GOT3 (cell line): ENCODE data around the gene GPRC5C.

Experiments
- DNase-seq: peaks from one replicate; lab custom pipeline; 2025; ENCODE audit warnings: mixed read lengths; lab: John Stamatoyannopoulos, UW

GPRC5C gene

DNA sequence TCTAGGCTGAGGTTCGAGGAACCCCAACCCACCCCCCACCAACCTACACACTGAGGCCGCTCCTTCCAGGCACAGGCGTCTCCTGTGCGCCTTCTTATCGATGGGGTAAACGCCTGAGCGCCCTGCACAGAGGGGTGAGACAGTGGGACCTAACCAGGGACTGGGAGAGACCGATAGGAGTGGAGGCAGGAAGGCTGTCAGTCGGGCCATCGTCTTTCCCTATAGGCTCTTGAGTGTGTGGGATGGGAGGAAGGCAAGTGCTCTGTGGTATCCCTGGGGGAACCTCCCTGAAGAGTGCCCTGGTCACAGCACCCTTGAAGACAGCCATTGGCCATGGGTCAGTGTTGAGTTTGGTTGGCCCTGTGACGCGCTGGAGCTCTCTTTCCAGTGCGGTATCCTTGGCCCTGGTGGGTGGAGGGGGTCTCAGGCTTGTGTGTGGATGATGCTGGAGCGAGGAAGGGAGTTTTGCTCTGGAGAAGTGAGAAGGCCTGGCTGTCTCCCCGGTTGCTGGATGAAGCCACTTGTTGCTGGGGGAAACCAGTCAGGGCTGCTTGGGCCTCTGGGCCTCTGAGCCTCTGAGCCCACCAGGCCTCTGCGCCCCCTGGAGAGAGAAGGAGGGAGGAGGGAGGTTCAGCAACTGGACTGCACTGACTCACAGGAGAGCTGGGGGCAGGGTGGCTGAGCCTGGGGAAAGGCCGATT lies 1.7 kb downstream of the GPRC5C start:
- DNase-seq: no peak

DNA sequence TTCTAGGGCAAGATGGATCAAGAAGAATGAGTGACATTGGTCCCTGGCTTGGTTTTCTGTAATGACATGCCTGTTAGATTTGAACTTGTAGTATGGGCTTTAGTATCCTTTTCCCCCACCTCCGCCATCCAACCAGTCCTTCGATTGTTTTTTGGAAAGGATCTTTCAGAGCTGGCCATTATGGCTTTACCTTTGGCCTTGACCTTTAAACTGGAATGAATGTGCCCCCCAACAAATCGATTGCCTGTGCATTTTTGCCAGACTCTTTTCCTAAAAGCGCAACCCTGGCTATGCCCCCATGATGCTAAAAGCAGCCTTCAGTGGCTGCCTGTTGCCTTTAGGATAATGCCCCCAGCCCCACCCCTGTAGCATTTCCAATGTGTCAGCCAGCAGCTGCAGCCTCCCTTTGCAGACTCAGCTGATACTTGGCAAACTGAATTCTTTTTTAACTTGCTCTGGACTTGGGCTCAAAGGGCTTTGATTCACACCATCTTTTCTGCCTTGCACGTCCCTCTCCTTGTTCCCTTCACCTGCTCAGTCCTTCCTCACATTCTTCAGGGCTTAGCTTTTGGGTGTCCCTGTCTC lies 4.0 kb downstream of the GPRC5C start:
- no peak for DNase-seq

DNA sequence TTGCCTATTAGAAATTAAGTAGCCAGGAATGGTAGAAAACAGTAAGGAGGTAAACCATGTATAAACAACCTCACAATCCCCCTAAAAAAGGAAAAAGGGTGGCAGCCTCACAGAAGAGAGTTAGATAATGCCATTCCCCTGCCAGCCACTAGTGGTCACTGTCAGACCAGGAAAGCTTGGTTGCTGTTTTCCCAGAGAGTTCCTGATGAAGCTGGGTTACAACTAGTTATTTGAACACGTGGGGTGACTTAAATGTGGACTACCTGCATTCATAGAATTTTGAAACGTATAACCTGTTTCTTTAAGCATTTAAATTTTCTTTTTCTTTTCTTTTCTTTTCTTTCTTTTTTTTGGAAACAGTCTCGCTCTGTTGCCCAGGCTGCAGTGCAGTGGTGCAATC lies 5.8 kb downstream of the GPRC5C start:
- DNase-seq: no peak

DNA sequence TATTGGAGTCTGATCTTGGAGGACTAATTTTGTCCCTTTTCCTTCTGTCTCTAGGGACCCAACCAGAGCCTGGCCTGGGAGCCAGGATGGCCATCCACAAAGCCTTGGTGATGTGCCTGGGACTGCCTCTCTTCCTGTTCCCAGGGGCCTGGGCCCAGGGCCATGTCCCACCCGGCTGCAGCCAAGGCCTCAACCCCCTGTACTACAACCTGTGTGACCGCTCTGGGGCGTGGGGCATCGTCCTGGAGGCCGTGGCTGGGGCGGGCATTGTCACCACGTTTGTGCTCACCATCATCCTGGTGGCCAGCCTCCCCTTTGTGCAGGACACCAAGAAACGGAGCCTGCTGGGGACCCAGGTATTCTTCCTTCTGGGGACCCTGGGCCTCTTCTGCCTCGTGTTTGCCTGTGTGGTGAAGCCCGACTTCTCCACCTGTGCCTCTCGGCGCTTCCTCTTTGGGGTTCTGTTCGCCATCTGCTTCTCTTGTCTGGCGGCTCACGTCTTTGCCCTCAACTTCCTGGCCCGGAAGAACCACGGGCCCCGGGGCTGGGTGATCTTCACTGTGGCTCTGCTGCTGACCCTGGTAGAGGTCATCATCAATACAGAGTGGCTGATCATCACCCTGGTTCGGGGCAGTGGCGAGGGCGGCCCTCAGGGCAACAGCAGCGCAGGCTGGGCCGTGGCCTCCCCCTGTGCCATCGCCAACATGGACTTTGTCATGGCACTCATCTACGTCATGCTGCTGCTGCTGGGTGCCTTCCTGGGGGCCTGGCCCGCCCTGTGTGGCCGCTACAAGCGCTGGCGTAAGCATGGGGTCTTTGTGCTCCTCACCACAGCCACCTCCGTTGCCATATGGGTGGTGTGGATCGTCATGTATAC lies 8.0 kb downstream of the GPRC5C start:
- DNase-seq: no peak

GRCh38 chr17:74441537-74441936 lies 9.6 kb downstream of the GPRC5C start:
- no peak for DNase-seq

DNA sequence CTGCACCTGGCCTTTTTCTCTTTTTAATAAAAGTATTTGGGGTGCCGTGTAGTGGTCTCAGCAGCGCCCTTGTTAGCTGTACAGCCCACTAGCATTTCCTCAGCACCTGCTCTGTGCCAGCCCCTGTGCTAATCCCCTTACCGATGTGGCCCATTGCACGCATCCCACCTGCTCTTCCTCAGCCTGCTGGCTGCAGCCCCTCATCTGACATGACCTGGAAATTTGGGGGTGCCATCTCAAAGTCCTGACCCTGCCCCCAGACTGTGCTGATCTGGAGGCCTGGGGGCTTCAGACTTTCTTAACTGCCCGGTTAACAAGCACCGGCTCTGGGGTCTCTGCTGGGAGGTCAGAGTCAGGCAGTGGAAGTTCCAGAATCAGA lies 10.4 kb downstream of the GPRC5C start:
- DNase-seq: no peak

DNA sequence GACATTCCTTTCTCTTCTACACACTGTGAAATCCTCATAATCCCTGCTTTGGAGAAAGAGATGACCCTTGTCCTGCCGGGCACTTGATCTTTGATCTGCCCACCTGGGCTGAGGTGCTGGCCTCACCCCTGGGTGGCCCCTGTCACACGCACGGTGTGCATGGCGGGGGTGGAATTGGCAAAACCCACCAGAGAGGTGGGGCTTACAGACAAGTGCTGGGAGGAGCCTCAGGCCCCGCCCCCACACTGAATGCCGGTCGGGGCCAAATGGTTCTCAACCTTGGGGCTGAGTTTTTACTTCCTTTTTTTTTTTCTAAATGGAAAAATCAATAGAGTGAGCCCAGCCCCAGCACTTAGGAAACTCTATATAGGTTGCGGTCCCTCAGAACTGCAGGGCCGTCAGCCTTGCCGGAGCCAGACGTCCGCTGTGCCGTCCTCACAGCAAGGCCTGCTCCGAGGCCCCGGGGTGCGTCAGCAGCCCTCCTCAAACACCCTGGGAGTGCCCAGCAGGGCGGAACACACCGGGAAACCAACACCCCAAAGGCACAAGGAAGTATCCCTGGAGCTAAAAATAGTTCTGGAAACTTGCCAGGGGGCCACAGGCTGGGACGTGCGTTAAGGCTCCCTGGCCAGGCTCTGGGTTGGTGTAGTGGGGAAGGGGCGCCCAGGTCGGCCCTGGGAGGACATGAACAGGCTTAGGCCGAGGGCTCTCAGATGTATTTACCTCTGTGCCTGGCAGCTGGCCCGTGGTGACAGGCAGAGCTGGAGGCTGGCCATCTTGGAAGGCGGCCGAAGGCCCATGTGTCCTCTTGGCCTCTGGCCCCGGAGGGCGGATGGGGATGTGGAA lies 11.0 kb downstream of the GPRC5C start:
- DNase-seq: no peak

DNA sequence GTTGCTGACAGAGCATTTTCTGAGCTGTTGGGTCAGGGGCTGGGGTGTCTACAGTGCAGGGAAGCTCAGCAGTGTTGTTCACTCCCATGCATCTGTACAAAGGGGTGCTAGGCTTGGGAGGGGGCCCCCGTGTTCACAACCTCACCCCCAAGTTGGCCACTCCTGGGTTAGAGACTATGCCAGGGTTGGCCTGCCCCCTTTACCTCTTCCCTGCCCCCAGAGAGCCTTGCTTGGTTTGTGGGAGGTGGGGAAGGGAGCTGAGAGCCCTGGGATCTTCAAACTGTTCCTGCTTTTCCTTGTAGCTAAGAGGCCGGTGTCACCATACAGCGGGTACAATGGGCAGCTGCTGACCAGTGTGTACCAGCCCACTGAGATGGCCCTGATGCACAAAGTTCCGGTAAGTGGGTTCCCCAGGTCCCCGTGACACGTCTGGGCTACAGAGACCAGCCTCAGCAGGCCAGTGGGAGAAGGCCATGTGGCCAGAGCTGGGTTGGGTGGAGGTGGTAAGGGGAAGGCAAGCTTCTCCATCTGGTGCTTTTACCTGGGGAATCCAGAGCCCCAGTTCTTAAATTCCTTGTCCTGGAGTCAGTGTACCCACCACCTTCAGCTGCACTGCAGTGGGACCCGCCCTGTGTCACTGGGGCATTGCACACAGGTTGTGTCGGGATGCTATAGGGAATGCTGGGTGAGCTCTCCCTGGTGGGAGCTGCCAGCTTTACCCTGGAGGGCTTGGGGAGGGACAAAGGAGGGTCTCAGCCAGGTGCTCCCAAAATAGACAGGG lies 11.8 kb downstream of the GPRC5C start:
- no peak for DNase-seq

DNA sequence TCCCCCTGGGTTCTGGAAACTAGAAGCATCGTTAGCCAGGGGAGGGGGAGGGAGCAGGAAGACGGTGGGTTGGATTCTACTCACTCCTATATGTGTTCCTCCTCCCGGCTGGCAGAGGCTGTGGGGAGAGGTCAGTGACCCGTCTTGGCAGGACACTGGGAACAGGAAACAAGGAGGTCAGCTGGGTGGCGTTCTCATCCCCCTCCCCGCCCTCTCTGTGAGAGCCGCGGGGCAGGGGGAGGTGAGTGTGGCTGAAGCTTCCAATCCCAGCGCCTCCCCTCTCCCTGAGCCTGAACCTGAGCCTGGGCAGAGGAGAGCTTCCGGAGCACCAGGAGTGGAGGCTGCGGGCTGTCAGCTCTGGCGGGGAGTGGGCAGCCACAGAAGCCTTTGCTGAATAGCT lies 12.5 kb downstream of the GPRC5C start:
- DNase-seq: no peak

- DNase-seq: no peak
These were observed 13.3 kb downstream of the GPRC5C start for GRCh38 chr17:74445158-74445557.

DNA sequence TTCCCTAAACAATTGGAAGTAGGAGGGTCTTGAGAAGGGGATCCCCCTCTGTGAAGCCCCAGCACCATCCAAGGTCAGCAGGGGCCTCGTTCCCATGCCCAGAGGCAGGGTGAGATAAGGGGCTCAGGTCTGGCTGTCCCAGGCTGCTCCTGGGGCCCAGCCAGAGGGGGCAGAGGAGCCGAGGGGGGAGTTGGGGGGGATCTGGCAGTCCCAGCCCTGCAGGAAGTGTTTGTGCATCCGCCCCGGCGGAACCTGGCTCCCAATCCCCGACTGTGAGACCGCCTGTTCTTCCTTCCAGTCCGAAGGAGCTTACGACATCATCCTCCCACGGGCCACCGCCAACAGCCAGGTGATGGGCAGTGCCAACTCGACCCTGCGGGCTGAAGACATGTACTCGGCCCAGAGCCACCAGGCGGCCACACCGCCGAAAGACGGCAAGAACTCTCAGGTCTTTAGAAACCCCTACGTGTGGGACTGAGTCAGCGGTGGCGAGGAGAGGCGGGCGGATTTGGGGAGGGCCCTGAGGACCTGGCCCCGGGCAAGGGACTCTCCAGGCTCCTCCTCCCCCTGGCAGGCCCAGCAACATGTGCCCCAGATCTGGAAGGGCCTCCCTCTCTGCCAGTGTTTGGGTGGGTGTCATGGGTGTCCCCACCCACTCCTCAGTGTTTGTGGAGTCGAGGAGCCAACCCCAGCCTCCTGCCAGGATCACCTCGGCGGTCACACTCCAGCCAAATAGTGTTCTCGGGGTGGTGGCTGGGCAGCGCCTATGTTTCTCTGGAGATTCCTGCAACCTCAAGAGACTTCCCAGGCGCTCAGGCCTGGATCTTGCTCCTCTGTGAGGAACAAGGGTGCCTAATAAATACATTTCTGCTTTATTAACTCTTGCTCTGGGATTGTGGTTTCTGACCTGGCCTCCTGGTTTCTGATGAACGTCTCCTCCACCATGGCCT lies 14.9 kb downstream of the GPRC5C start:
- DNase-seq: no peak

DNA sequence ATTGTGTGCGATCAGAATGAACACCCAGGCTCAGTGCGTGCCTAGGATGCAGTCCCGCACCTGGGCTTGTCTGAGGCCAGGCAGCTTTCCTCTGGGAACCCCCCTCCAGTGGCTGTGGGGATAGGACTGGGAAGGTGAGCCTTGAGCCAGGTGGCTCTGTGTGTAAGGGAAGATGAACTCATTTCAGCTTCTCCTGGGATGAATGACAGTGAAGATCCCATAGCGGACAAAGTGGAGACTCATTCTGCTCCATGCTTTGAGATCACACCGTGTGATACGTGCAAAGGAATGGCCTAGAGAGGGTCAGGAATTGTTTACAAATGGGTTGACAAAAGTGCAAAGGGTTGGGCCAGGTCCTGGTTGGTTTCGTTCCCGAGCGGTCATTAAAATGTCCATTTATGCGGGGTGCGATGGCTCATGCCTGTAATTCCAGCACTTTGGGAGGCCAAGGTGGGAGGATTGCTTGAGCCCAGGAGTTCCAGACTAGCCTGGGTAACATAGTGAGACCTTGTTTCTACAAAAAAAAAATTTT lies 15.8 kb downstream of the GPRC5C start:
- DNase-seq: no peak

DNA sequence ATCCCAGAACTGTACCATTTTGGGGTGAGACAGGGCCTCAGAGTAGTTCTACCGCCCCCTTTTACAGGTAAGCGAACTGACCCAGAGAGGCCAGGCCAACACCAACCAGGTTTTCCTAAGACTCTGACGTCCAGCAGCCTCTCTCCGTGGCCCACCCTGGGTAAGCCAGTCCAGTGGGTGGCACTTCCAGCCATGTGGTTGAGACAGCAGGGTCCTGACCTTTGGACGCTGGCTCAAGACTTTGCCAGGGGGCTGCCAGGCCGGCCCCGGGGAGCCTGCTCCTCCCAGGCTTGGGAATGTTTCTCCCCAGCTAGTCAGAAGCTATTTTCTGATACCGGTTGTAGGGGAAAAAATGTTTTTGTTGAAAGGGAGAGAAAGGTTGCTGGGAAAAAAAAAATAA lies 16.9 kb downstream of the GPRC5C start:
- no peak for DNase-seq

DNA sequence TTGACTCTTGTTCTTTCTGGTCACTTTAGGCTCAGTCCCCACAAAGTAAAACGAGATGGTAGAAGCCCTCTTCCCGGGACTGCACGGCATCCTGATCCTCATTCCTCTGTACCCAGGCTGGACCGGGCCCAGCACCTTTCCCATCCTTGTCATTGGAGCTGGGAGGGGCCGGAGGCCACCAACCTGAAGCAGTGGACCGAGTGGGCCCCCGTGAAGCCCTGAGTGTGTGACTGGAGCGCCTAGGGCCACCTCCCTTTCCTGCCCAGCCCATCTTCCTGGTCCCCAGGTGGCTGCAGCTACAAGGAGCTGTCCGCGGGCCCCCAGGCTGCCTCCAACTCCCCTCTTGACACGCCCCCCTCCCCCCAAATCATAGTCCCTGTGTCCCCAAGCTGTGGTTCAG lies 17.4 kb downstream of the GPRC5C start:
- no peak for DNase-seq

DNA sequence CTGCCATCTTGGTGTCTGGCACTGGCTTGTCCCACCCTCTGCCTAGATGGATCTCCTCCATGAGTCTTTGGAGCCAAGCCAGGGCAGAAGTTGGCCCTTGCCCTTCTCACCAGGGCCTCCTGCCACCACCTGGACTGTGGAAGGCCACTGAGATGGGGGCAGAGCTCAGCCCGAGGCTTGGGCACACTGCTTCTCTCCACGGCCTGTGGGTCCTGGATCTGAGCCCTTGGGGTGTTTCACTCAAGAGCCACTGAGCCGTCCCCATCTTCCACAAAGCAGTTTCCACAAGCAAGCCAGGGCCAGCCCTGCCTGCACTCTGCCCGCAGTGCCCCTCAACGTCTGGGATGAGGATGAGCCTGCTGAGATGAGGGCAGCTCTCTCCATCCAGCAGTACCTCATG lies 17.9 kb downstream of the GPRC5C start:
- DNase-seq: no peak

DNA sequence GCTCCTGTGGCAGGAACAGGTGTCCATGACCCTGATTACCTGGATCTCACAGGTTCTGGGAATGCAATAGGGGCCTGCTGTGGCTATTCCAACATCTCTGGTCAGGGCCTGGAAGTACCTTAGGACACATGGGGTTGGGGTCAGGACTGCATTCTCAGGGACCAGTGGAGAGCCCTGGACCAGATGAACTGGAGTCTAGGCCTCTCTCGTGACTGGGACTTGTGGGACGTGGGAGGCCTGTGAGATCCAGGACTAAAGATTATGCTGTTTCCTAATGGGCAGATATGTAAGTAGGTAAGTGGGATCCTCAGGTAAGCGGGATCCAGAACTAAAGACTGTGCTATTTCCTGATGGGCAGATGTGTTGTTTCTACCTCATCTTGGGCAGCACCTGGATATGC lies 18.3 kb downstream of the GPRC5C start:
- no peak for DNase-seq

DNA sequence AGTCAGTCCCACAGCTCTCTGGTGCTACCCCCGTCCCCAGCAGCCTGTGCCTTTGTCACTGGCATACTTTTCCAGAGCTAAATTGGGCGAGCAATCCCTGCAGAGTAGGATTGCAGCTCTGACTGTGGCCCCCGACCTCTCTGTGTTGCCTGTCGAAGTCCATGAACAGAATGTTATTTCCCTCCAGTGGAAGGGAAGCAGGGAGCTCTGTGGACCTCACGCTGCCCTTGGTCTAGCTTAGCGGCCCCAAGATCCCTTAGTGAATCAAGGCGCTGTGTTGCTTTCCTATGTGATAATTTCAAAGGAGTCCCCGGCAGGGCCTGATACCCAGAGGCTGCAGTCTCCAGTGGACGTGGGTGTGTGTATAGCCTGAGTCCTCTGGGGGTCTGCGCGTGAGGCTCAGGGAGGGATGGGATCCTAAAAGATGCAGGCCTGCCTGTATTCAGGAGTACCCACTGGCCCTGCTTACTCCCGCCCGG lies 19.1 kb downstream of the GPRC5C start:
- DNase-seq: no peak

DNA sequence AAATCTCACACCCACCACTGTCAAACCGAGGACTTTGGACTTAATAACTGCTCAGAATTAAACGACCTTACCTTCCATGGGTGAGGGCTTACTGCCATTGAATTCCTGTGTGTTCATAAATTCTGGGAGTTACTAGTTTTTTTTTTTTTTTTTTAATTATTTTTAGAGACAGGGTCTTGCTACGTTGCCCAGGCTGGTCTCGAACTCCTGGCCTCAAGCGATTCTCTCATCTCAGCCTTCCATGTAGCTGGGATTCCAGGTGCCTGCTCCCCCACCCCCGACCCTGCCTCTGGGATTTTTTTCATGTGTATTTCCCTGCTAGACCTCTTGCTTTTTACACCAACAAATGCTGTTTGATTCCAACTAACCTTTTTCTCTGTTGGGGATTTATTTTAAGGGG lies 19.7 kb downstream of the GPRC5C start:
- no peak for DNase-seq

DNA sequence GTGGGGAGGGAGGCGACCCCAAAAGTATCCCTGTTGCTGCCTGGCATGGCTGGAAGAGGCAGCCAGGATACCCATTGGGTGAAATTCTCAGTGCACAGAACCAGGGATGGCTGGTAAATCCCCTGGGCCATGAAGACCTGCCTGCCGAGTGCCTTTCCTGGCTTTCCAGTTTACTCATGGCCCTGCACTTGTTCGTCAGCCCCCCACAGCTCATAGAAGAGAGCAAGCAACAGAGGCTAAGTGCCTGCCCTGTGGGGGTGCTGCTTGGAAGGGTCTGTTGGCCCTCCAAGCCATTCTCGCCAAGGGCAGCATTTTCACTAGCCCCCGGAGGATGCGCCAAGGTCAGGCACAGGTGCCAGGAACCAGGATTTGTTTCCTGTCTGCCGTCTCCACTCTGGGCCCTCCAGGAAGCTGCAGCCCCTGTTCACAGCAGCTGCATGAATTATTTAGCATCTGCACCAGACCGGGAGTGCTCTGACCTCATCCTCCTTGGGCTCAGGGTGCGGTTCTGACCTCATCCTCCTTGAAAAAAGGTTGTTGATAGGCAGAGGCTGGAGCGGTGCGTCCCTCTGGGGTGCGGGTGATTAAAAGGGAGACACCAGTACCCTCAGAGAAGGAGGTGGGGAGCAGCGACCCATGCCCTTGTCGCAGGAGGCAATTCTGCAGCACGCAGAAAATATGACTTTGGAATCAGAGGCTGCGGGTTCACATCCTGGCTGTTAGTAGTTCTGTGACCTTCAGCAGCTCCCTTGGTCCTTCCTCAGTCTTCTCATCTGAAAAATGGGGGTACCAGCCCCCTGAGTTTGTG lies 20.3 kb downstream of the GPRC5C start:
- DNase-seq: no peak
